Suppressor macrophage treated with lipopolysaccharide for 1 hour (primary cell): ENCODE measurements around the gene OSM.

Source experiments
- DNase-seq, 3 donors: peaks; one replicate each; pipeline ENCODE4 v3.0.0-alpha.2; 2020 to 2022

Gene OSM

DNA sequence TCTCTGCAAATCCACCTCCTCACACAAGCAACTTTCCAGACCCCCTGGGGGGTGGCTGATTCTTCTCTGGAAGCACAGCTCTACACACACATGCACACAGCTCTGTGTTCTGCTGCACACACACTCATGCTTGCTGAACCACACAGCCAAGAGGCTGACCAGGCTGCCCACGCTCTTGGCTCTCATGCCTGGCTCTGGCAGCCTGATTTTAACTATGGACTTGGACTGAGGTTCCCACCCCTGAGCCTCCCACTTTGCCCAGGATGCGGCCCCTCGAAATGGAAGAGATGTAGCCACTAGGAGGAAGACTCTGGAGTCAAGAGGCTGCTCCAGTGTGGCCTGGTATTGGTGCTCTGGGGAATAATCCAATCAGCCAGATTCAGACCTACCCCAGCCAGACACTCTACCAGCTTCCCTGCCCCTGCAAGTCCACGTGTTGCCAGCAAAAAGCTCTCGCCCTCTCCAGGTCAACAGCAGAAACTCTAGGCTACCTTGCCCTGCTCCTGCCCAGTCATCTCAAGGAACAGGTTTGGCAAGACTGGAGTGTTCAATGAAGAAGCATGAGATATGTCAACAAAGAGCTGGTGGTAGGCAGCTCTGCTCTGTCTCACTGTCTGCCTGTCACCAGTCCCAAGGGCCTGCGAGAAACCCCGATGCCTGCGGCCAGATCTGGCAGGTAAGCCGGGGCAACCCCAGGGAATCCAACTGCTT, 31.5 kb upstream of the OSM start:
- DNase-seq, result no peak

DNA sequence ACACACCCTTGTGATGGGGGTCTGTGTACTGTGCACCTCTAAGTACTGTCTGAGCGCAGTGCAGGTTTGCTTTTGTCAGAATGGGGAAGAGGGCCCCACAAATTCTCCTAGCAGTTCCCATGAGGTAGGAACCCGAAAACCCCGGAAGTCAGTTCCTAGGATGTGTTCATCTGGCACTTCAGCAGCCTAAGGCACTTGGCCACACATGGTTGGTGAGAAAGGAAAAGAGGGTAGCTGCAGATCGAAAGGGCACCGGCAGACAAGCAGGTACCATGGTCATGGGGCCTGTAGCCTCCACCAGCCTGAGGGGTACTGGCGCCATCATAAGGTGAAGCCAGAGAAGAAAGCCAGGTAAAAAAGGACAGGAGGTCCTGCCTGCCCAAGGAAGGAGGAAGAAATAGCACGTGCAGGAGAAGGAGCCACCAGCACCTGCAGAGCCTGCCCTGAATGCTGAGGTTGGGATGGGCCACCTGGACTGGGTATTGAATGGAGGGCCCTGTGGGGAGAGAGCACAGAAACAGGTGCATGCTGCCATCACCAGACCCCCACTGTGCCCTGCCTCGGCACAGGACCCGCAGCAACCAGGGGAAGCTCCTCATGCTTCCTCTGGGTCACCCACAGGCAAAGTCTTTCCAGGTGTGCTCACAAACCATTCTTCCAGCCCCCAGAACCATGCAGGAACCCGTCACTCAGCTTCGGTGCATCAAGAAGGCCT, 30.8 kb upstream of the OSM start:
- no peak for DNase-seq

DNA sequence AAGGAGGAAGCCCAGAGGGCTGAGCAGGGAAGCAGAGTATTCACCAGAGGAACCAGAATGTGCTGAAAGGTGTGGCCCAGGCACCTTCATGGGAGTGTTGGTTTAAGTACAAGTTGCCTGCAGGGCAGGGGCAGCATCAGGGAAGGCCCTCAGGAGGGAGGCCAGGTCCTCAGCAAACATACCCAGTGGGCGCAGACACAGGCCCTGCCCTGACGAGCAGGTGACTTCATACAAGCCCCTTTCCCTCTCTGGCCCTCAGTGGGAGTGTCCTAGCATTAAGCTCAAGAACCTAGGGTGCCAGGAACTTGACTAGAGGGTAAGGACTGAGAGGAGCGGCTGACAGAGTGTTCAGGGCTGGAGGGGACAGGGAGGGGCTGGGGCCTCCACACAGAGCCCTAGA, 30.2 kb upstream of the OSM start:
- no peak for DNase-seq

DNA sequence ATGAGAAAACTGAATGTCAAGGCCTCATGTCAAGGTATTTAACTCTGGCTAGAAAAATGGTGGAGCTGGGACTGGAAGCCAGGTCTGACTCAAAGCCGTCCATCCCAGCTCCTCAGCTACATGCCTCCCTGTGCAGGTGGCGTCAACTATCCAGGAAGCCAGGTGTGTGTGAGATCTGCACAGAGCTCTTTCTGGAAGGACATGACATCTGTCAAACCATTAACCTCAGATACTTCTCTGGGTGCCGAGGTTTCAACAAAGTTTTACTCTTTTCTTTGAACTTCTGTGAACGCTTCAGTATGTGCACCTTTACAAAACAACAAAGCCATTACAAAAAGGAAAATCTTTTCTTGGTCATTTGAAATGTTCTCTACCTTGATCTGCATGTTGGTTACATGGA, 29.7 kb upstream of the OSM start:
- no peak for DNase-seq

DNA sequence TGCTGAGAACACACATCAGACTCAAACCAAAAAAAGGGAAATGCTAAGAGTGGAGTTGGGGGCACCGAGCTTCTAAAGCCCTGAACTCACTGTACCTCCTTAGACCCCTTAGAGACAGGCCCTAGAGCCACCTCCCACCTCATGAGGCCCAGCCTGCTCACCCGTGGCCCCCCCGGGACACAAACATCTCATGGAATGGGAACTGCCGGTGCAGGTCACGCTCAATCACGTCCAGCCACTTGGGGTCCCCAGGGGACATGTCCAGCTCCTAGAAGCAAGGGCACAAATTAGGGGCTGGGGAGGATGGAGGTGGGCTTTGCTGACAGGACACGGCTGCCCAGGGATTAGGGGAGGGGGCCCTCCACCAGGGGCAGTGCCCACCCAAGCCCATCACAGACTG, 28.9 kb upstream of the OSM start:
- no peak for DNase-seq

DNA sequence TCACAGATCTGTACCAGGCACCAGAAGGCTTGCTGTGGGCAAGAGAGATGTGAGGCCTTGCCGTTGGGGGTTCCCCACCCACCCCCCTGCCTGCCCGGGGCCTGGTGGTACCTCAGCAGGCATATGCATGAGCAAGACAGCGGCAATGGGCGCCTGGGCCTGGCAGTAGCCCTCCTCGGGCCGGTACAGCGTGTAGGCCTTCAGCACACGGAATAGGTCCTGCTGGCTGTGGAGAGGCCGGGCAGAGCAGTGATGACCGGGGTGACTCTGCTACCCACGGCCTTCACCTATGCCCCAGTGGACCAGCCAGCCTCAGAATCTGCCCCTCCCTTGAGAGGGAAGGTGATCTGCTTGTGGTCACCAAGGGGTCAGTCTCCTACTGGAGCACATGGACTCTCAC, 28.2 kb upstream of the OSM start:
- no peak for DNase-seq

DNA sequence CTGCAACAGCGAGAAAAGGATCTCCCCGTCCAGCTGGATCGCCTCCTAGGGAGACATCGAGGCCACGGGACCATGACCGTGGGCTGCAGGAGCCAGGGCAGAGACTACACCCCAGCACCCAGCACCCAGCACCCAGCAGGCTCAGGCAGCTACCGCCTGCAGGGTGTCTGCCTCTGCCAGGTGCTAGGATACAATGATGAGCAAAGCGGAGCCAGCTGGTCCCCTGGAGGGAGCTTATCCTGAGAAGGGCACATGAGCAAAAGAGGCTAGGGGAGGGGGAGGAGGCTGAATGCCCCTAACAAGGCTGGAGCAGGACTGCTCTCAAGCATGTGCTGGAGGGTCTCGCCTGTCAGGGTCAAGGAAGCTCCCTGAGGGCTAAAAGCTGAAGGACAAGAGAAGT, 27.4 kb upstream of the OSM start:
- no peak for DNase-seq

DNA sequence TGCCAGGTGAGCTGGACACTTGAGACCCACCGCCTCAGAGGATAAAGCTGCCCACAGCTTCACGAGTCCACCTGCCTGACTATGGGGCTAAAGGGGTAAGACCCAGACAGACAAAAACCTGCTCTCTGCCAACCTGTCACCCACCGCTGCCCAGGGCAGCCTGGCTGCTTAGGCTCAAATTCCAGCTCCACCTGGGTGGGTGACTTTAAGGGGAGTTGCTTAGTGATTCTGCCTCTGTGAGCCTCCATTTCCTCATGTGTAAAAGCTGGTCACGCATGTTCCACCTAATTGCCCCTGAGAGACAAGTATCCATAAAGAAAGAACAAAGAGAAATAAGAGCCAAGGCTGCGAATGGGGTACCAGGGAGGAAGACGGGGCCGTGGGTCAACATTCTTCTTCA, 26.4 kb upstream of the OSM start:
- no peak for DNase-seq

DNA sequence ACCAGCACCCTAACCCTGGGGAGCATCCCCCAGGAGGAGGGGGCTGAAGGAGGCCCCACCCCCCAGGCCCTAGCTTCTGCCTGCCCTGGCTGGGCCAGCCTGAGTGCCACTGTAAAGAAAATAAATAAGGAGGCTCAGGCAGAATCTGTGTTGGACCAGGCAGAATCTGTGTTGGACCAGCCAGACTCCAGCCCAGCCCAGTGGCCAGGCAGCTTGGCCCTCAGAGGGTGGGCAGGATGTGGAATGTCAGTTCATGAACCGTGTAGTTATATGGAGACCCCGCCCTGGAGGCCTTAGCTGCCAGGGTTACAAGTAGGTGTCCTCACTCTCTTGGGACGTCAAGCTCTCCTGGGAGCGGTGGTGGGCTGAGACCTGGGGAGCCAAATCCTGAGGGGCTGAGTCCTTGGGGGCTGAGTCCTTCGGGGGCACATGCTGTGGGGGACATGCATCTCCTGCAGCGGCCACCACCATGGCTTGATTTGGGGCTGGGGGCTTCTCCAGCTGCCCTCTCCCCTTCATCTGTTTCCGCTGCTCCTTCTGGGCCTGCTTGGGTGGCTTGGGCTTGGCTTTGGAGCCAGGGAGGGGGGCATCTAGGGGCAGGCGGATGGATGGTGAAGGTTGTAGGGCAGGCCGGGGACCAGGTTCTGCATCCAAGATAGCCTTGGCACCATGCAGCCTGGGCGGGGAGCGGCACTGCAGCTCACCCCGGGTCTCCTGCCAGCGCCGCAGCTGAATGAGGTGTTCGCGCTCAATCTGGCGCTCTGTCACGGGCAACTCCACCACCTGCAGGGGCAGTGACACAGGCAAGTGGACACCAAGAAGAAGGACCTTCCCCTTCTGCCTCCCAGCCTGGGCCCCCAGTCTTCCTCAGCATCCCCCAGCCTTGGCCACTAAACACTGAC, 25.7 kb upstream of the OSM start:
- no peak for DNase-seq

DNA sequence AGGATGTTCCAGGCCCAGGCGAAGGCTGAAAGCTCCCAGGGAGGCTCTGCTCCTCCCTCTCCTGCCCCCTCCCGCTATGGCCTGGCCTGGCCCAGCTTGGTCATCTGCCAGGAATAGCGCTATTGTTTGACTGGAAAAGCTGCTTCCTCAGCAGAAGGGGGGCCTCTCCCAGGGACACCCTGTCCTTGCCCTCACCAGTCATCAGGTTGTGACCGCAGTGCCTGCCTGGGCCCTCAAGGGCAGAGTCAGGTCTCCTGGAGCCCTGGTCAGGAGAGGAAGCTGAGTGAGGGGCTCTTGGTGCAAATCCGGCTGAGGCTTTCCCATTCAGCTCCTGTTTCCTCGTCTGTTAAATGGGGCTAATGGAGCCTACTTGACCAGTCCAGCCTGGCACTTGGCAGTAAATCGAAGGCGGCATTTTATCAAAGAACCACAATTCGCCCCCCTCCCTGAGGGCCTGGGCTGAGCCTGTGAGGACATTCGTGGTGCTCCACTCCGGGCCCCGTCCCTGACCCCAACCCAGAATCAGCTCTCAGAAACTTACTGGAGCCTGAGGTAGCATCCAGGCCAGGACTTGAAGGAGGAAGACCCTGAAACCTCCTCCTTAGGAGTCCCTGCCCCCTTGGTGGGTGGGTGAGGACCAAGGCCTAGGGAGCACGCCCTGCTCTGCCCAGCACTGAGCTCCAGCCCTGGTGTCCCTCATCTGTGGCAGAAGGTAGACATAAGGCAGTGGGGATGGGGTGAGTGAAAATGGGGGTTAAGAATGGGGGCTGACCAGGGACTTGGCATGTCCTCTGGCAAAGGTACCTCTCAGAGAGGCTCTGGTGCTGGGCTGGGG, 24.6 kb upstream of the OSM start:
- DNase-seq, result no peak

DNA sequence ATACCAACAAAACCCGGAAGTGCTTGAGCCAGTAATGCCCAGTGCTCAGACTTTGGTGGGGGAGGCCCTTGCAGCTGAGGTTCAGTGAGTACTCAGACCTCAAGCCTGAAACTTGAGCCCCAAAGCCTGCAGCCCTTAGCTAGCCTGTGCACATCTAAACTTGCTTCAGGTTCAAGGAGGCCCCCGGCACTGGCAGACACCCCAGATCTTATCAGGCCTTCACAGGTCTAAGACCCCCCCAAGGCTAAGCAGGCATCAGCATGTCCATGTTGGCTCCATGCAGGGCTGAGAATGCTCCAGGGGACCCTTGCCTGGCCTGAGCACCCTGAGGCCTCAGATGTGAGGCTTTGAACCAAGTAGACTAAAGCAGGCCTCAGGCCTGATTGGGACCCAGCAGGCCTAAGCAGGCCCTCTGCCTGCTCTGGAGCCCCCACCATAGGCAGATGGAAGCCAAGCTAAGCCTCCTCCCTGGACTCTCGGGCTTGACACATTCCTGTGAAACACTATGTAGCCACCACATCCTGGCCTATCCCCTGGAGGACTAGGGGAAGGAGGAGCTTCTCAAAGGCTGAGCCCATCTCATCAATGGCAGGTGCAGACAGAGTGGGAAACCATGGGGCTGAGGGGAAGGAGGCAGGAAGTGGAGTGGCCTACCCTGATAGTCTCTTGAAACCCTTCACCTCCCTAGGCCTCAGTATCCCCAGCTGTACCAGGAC, 23.8 kb upstream of the OSM start:
- DNase-seq, result no peak

DNA sequence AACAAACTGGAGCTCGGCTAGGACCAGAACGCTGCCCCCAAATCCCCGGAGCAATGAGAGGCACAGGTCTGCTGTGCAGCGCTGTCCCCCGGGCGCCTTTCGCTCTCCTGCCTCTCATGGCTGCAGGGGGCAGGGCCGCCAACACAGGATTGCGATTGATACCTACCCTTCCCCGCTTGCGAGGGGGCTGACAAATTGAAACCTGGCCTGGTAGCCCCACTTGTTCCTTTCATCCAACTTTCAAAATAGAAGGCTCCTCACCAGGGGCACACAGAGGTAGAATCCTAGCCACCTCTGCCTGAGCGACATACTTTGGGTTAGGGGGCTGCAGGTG, 23.3 kb upstream of the OSM start:
- no peak for DNase-seq

DNA sequence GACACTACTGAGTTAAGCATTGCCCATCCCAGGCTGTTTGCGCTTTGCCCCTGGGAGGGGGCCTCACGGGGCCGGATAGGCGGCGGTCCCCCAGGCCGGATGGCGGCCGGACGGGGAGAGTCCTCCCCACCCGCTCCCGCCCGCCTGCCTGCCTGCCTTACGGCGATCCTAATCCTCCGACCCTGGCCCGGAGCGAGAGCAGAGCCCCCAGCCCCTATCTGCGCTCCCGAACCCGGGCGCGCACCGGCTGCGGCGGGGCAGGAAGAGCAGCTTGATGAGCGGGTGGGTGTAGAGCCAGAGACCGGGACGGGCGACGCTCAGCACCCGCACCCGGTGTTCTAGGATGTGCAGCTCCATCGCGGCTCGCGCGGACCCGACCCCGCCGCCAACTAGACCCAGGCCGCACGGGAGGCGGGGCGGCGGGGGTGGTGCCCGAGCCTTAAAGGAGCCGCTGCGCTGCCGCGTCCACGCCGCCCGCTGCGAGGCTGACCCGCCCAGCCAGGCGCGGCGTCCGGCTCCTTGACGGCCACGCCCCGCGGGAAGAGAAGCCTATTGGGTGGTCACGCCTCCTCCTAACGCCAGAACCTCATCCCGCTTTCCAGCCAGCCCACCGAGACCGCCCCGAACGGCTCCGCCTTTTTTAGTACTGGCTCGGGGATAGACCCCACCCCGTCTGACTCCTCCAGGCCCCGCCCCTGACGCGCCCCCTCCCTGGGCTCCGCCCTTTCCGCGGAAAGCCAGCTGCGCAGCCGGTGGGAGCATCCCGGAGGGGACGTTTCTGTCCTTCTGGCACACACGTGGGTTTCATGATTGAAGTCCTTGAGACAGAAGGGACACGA, 22.7 kb upstream of the OSM start, which contains the start of gene CASTOR1:
Gene CASTOR1, minus strand, starts transcription at position 365 of the 839 bp plus-strand sequence. Its CDS starts 8 bp downstream, at position 357.
- DNase-seq, result peak; percentile 98

DNA sequence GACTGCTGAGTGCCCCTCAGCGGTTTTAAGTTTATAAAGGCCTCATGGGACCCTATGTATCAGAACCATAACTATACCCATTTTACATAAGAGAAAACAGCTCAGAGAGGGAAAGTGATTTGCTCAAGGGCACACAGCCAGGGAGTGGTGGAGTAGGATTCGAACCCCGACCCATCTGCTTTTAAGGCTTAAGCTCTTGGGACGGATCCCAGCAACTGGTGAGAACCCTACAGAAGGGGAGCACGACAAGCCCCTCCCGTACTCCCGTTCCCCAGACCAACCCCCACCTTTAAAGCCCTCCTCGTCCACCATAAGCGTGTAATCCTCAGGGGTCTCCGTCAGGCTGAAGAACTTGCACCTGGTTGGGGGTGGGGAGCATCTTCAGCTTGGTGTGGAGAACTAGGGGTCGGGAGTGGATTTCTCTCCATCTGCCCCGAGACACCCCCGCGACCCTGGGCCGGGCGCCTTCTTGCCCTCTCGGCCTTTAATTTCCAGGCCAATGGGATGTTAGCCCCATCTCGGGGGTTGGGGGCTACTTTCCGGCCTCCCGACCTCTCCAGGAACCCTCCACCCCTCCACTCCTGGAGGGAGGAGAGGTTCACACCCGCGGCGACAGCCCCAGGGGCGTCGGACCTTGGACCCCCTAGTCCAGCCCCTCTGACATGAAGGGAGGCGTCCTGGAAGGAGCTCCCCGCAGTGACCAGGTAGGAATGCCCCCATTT, 21.9 kb upstream of the OSM start:
- DNase-seq, result no peak

DNA sequence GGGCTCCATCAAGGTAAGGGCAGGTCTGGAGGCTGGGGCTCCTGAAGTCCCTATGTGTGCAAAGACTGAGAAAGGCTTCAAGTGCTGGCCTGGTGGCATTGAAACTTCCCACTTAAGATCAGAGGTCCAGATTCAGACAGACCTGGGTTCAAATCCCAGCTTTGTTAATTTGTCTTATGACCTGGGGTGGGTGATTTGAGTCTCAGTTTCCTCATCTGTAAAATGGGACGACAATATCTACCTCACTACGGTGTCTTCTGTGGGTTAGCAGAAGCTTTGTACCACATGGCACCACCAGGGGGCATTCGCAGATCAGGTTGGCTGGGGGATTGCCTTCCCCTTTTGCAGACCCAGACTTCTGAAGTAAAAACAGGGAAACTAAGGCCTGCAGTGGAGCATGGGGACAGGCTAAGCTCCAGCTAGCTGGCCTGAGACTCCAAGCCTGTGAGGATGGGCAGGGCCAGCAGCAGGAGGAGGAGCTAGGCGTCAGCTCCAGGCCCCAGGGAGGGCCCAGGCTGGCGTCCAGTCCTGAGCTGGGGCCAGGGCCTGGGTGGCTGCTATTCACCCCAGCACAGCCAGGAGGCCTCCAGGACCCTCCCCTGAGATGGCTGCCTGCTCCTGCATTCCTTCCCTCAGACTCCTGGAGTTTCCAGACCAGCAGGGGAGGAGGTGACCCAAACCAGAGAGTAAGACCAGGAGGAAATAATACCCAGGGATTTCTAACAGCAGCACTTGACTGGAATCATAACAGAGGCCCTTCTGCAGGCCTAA, 21.2 kb upstream of the OSM start:
- DNase-seq, result peak; percentile 88 to 92 (median 88)

DNA sequence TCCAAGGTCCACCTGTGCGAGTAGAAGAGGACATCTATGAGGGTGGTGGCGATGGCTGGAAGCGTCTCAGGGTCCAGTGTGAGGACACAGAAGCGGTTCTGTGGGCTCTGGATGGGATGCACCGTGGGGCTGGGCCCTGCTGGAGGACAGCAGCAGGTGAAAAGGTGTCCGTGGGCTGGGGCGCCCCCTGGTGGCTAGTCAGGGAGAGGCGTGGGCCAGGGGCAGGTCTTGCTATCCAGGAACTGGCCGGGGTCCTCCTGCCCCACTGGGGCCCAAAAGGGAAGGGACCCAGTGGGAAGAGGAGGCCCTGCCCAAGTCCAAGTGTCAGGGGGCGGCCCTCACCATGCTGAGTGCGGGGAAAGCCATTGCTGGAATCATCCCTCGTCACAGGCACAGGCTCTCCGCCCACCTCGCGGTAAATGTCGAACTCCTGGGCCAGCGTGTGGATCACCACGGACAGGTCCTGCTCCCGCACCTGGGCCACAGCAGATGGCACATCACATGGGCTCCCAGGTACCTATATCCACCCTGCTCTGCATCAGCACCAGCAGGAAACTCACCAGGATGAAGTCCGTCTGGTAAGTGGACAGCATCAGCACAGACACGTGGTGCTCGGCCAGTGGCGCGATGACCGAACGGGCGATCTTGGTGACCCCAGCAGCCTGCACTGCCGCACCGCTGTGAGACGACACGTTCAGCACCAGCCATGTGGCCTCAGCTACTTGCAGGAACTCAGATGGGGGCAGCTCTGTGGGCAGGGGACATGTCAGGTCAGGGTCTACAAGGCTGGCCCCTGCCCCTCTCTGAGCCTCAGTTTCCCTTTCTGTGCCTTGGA, 20.4 kb upstream of the OSM start:
- peak; percentile 64 to 79 (median 69) for DNase-seq

DNA sequence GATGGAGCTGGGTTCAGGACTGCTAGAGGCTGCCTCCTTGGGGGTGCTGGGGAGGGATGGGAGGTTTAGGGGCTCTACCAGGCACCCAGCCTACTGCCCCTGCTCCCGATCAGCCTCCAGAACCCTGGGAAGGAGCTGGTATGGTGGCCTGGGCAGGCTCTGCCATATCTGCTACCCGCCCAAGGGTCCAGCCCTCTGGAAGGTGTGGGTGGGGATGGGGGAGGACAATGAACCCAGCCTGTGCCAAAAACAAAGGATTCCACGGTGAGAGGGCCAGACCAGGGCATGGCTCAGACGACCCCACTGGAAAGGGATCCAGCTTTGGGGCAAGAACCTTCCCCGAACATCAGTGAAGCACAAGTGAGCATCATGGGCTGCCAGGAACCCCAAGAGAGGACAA, 19.7 kb upstream of the OSM start:
- no peak for DNase-seq

DNA sequence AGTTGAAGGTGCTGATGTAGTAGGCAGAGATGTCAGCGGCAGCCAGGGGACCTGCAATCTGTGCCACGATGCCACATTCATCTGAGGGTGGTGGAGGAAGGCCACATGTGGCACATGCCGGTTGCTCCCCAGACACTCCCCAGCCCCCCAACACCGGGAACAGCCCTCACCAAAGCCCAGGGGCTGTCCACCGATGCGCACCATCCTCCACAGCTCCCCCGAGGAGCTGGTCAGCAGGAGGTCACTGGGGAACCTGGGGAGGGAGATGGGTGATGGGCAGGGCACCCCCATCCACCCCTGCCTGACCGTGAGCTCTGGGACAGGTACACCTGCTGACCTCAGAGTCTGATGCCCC, 19.2 kb upstream of the OSM start:
- DNase-seq, result no peak
